ENCODE data around the gene MVP.
"Not testable (repeated sequence)": the region's sequence is repeated elsewhere in the genome, so short reads cannot be mapped to it uniquely, and the experiment has no call there.

Gene MVP

GRCh38 chr16:29875206-29875605, 54.9 kb downstream of the MVP start:
- DNase-seq (ENCODE audit: low read depth): no peak

DNA sequence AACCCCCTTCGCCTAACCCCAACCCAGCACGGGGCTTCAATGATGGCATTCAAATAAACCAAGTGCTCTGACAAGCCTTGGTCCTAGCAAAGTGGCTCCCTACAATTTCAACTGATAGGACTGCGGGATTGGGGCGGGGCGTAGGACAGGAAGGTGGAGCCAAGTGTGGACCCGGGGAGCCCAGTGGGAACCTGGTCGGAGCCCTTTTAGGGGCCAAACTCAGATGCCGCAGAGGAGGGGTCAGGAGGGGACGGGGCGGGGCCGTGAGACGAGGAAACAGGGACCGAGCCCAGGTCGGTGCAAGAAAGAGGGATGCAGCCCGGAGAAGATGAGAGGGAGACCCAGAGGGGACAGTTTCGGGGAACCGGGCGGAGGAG, 55.9 kb downstream of the MVP start:
- no peak for DNase-seq (ENCODE audit: low read depth)

DNA sequence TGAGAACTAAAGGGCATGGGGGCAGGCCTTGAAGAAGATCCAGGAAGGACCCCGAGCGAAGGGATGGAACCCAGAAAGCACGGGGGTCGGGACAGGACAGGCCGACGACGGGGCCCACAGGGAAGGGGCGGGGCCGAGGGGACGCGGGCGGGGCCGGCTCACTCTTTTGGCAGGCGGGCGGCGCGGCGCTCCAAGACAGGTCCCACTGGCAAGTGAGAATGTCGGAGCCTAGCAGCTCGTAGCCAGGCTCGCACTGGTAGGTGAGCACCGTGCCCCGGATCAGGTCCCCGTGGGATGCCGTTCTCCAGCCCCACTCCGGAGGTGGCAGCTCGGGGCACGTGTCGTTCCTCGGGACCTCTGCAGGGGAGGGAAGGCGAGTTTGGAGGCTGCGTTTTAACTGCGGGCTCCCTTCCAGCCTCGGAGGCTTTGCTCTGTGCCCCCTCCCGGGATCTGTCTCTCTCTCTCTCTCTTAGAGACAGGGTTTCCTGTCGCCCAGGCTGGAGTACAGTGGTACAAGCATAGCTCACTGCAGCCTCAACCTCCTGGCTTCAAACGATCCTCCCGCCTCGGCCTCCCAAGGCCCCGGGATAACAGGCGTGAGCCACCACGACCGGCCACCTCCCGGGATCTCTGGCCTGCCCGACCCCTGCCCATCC, 56.5 kb downstream of the MVP start:
- DNase-seq (ENCODE audit: low read depth): no peak

- DNase-seq (ENCODE audit: low read depth): peak; percentile 28
Observed at GRCh38 chr16:29877266-29877961, 57.2 kb downstream of the MVP start.

DNA sequence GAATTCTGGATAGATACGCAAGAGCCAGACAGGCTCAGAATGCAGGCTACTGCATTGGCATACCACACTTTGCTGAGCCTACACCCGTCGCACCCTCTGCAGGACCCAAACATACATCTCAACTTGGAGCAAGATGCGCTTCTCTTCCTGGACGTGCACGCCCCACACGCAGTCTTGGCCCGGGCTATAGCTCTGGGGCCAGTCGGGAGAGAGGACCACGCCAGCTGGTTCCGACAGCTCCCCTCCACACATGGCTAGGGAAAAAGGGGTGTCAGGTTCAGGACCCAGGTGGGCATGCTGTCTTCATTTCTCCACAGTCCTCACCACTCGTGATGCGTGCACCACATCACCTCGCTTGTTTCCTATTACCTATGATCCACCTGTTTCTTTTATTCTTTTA, 57.9 kb downstream of the MVP start:
- DNase-seq (ENCODE audit: low read depth): no peak

GRCh38 chr16:29881050-29881449, 60.8 kb downstream of the MVP start:
- no peak for DNase-seq (ENCODE audit: low read depth)

- DNase-seq (ENCODE audit: low read depth): no peak
Observed at GRCh38 chr16:29883987-29884386, 63.7 kb downstream of the MVP start.

GRCh38 chr16:29889372-29889771, 69.1 kb downstream of the MVP start:
- not testable (repeated sequence) for DNase-seq (ENCODE audit: low read depth)

DNA sequence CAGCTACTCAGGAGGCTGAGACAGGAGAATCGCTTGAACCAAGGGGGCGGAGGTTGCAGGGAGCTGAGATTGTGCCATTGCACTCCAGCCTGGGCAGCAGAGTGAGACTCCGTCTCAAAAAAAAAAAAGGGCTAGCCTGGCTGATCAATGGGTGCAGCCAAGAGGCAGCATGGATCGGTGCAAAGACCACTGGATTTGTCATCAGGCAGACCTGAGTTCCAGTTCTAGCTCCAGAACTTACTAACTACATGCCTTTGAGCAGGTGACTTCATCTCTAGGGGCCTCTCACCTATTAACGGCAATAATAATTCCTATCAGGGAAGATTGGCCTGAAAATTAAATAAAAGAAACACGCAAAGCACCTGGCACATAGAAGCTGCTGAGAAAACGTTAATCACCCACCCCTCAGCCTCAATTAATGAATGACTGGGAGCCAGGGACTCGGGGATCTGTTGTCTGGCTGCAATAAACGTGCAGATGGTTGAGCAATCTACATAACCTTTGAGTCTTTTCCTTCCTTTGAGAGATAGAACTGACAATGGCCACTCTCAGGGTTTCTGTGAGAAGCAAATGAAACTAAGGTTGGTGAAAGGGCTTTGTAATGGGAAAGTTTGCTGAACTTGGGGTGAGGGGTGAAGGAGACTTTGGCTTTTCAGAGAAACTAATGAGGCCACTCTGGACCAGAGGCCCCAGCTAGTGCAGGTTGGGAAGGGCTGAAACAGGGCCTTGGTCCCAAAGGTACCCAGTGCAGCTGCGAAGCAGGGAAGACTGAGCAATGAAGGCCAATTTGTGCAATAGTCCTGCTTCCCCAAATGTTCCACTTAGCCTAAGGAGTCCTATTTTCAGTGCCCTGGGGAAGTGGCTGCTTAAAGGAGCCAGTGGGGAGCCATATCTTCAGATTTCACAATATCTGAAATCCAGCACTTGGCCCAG, 71.5 kb downstream of the MVP start:
- no peak for DNase-seq (ENCODE audit: low read depth)

DNA sequence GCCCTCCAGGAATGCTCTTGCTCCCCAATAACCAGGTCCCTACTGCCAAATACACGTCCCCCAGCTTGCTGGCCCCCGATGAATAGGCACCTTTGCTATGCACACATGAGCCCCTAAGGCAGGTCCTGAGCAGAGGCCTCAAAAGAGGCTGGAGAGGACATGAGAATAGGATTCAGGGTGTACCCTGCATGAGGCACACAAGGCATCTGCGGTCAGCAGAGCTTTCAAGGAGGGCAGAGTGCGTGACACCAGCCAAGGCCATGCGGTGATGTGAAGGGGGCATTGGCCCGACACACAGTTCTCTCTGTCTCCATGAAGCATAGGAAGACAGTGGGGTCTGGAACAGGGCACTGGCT, 72.2 kb downstream of the MVP start:
- no peak for DNase-seq (ENCODE audit: low read depth)

- DNase-seq (ENCODE audit: low read depth): no peak
Observed at GRCh38 chr16:29893553-29893952, 73.3 kb downstream of the MVP start.

- DNase-seq (ENCODE audit: low read depth): no peak
Observed at GRCh38 chr16:29894352-29894751, 74.1 kb downstream of the MVP start.

DNA sequence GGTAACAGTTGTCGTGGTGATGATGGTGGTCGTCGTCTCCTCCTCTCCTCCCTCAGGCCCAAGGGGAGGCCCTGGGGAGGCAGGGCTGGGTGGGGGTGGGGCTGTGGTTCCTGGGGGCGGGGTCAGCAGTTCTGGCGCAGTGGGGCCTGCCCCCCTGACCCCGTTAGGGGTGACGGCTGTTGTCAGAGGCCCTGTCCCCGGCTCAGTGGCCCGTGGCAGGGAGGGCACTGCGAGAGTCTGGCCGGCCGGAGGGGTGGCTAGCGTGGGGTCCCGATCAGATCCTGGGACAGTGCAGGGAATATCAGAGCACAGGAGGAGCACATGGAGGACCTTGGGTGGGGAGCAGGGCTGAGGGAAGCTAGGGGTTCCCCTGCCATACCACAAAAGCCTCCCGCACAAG, 76.6 kb downstream of the MVP start:
- DNase-seq (ENCODE audit: low read depth): no peak

GRCh38 chr16:29897333-29897732, 77.1 kb downstream of the MVP start:
- DNase-seq (ENCODE audit: low read depth): no peak
